Measurements from ENCODE around the gene FLRT2. TPM values are rescaled to one million over a fixed set of nuclear protein-coding genes. Genes with fewer than 3 reads are reported as not detected.

Gene FLRT2
- total and polyA plus RNA-seq, 10 of the 15 experiments (the other 5 are each of a cell fraction or from before 2014, with no cell fraction given) = 0.03 to 0.13 TPM; not detected in 8

GRCh38 chr14:85653029-85653428 lies 123.1 kb downstream of the FLRT2 start:
- RAD21 ChIA-PET (ENCODE audit: unreplicated experiment) = no interaction called here
- POLR2A ChIA-PET = no interaction called here
- Histone ChIP-seq H3K4me2 (ENCODE audit: control insufficient read depth, insufficient read depth) (no peak overlapping the region), H3K9ac (ENCODE audit: control insufficient read depth, insufficient read depth, low read length) (no peak overlapping the region), H3K4me1 (ENCODE audit: control insufficient read depth, insufficient read depth, low read length) (no peaks in the 10 kb centered on the region), H3K4me3 (no peak overlapping the region), H3K9me3 (replicated peaks; ENCODE audit: control insufficient read depth, insufficient read depth, low read length) (no peaks in the 10 kb centered on the region), H3K79me2 (ENCODE audit: control insufficient read depth, insufficient read depth, low read length) (no peaks in the 10 kb centered on the region), H3K36me3 (ENCODE audit: control insufficient read depth in 2 of 2, insufficient read depth in 2 of 2, low read length in 1 of 2) (no peaks in the 10 kb centered on the region), H4K20me1 (ENCODE audit: control insufficient read depth, insufficient read depth) (no peaks in the 10 kb centered on the region), H3K27me3 (replicated peaks in 1 of 2; ENCODE audit: control insufficient read depth in 2 of 2, insufficient read depth in 2 of 2, low read length in 1 of 2) (no peaks in the 10 kb centered on the region), H3K27ac (ENCODE audit: control insufficient read depth, insufficient read depth) (no peak overlapping the region), H2AFZ (ENCODE audit: control insufficient read depth, low read depth, low read length) (no peak overlapping the region)
- TF ChIP-seq RELA (IDR thresholded peaks at IDR 0.05; ENCODE audit: borderline replicate concordance, partially characterized antibody) (no peak), POLR2A (IDR thresholded peaks at IDR 0.05; ENCODE audit: low read depth, low read length) (no peak), PML (IDR thresholded peaks at IDR 0.05; ENCODE audit: low read length) (no peak), SREBF2 (IDR thresholded peaks at IDR 0.05; ENCODE audit: low read length) (no peak), EP300 (IDR thresholded peaks at IDR 0.05; ENCODE audit: borderline replicate concordance in 1 of 2, control insufficient read depth in 1 of 2, low read depth in 2 of 2, low read length in 2 of 2) (no peak), ZNF207 (IDR thresholded peaks at IDR 0.05; ENCODE audit: borderline replicate concordance) (no peak)
- ATAC-seq (no peak), DNase-seq (ENCODE audit: low read depth, low spot score) (no peak), FAIRE-seq (no peak)
- SMC1A ChIA-PET (ENCODE audit: uncharacterized antibody, unreplicated experiment) = interaction anchor here (0.7 kb wide), 1 partner anchor 69 kb away, joined by 3 read pairs; no protein-coding TSS in a partner anchor
- WGBS (ENCODE audit: insufficient coverage, insufficient replicate concordance, low lambda C conversion rate, missing lambda C conversion rate) = 100% methylated on average over 2 of the region's 2 CpGs
- CTCF ChIA-PET = no interaction called here
- no TSS peak for BruUV-seq (replicated peaks)
- intact Hi-C loops (cut with micrococcal nuclease; ENCODE audit: unreplicated experiment) (no loop called here), in situ Hi-C loops (cut with MboI) (no loop called here)

GRCh38 chr14:85660243-85660922 lies 130.4 kb downstream of the FLRT2 start:
- WGBS (ENCODE audit: insufficient coverage, insufficient replicate concordance, low lambda C conversion rate, missing lambda C conversion rate) = 3% methylated on average over 2 of the region's 2 CpGs
- ChIA-PET SMC1A (ENCODE audit: uncharacterized antibody, unreplicated experiment) (no interaction called here), CTCF (no interaction called here), POLR2A (no interaction called here), RAD21 (ENCODE audit: unreplicated experiment) (no interaction called here)
- Histone ChIP-seq H2AFZ (ENCODE audit: control insufficient read depth, low read depth, low read length) (no peak overlapping the region), H3K9me3 (replicated peaks; ENCODE audit: control insufficient read depth, insufficient read depth, low read length) (no peaks in the 10 kb centered on the region), H3K36me3 (ENCODE audit: control insufficient read depth in 2 of 2, insufficient read depth in 2 of 2, low read length in 1 of 2) (no peaks in the 10 kb centered on the region), H3K27me3 (replicated peaks in 1 of 2; ENCODE audit: control insufficient read depth in 2 of 2, insufficient read depth in 2 of 2, low read length in 1 of 2) (no peaks in the 10 kb centered on the region), H3K79me2 (ENCODE audit: control insufficient read depth, insufficient read depth, low read length) (no peaks in the 10 kb centered on the region), H3K9ac (ENCODE audit: control insufficient read depth, insufficient read depth, low read length) (no peak overlapping the region), H4K20me1 (ENCODE audit: control insufficient read depth, insufficient read depth) (no peaks in the 10 kb centered on the region), H3K27ac (ENCODE audit: control insufficient read depth, insufficient read depth) (no peak overlapping the region), H3K4me1 (ENCODE audit: control insufficient read depth, insufficient read depth, low read length) (no peaks in the 10 kb centered on the region), H3K4me2 (ENCODE audit: control insufficient read depth, insufficient read depth) (no peak overlapping the region), H3K4me3 (no peak overlapping the region)
- no TSS peak for BruUV-seq (replicated peaks)
- ATAC-seq (no peak), DNase-seq (ENCODE audit: low read depth, low spot score) (no peak), FAIRE-seq (no peak)
- in situ Hi-C loops (cut with MboI) = no loop called here
- intact Hi-C loops (cut with micrococcal nuclease; ENCODE audit: unreplicated experiment) = no loop called here
- no peak for TF ChIP-seq USF2 (IDR thresholded peaks at IDR 0.05; ENCODE audit: borderline replicate concordance, low read depth, low read length)
- TF ChIP-seq KDM1A (IDR thresholded peaks at IDR 0.05; ENCODE audit: borderline replicate concordance) = no peak
- TF ChIP-seq CTCF (IDR thresholded peaks at IDR 0.05 in 2 of 3, conservative IDR thresholded peaks at IDR 0.05 in 1 of 3; ENCODE audit: control insufficient read depth in 2 of 3, extremely low read depth in 1 of 3, insufficient read depth in 1 of 3, low read depth in 3 of 3, low read length in 3 of 3) = no peak
- no peak for TF ChIP-seq EP300 (IDR thresholded peaks at IDR 0.05; ENCODE audit: borderline replicate concordance in 1 of 2, control insufficient read depth in 1 of 2, low read depth in 2 of 2, low read length in 2 of 2)
- no peak for TF ChIP-seq RAD21 (IDR thresholded peaks at IDR 0.05; ENCODE audit: insufficient read depth, low read depth, low read length)
- TF ChIP-seq ZNF217 (IDR thresholded peaks at IDR 0.05) = no peak
- TF ChIP-seq NFXL1 (IDR thresholded peaks at IDR 0.05; ENCODE audit: borderline replicate concordance) = no peak
- TF ChIP-seq FOS (IDR thresholded peaks at IDR 0.05; ENCODE audit: borderline replicate concordance, extremely low read depth, insufficient read length) = no peak
- no peak for TF ChIP-seq ZZZ3 (IDR thresholded peaks at IDR 0.05; ENCODE audit: control insufficient read depth, insufficient read length, low read depth)

All from GM12878 (cell line).